ENCODE results near the gene C9orf85.

GRCh38 chr9:71875345-71875744 is 36.1 kb upstream of the C9orf85 start:
- TF ChIP-seq EZH2 (IDR thresholded peaks at IDR 0.05) (no peak), POLR2AphosphoS5 (IDR thresholded peaks at IDR 0.05; ENCODE audit: borderline replicate concordance, low read depth, low read length) (no peak), FOXP2 (optimal IDR thresholded peaks at IDR 0.05; ENCODE audit: control extremely low read depth, extremely low read length, insufficient read depth) (no peak)
